WTC11 (cell line): Measurements from ENCODE around the gene CDH1. TPM values are rescaled to one million over a fixed set of nuclear protein-coding genes. Genes with fewer than 3 reads are reported as not detected.

Experiments
- ATAC-seq: fragments of 200-7000 bp; cut with Tn5 transposase; 2 replicates; pipeline ENCODE4 v1.10.0; 2021; ENCODE audit warnings: mild to moderate bottlenecking, moderate library complexity
- CTCF ChIA-PET: fragments of 300-600 bp; sonication (Branson Sonifier 250); formaldehyde crosslinking; loops from one replicate; lab custom pipeline; 2021; ENCODE audit warnings: antibody characterized with exemption; lab: Charles Lee
- POLR2A ChIA-PET: fragments of 350-600 bp; sonication (Branson Sonifier 250); formaldehyde crosslinking; loops from one replicate; lab custom pipeline; 2021; ENCODE audit warnings: antibody characterized with exemption; lab: Charles Lee
- DNase-seq: peaks from one replicate; pipeline ENCODE4 v3.0.0; 2021; ENCODE audit warnings: low spot score
- H3K27ac Mint-ChIP-seq: 2 replicates; pipeline ENCODE4 v1.8.0; 2021; ENCODE audit warnings: mixed read lengths
- H3K27me3 Mint-ChIP-seq: 2 replicates; pipeline ENCODE4 v1.8.0; 2021; ENCODE audit warnings: low read depth, mild to moderate bottlenecking, moderate library complexity, mixed read lengths
- H3K36me3 Mint-ChIP-seq: 2 replicates; pipeline ENCODE4 v1.8.0; 2021; ENCODE audit warnings: mixed read lengths
- H3K4me1 Mint-ChIP-seq: 2 replicates; pipeline ENCODE4 v1.8.0; 2022; ENCODE audit warnings: mixed read lengths
- H3K4me3 Mint-ChIP-seq: 2 replicates; pipeline ENCODE4 v1.8.0; 2021; ENCODE audit warnings: mild to moderate bottlenecking, moderate library complexity, mixed read lengths
- H3K9me3 Mint-ChIP-seq: 2 replicates; pipeline ENCODE4 v1.8.0; 2021; ENCODE audit warnings: mixed read lengths
- ARID4B ChIP-seq: sonication (generic); formaldehyde crosslinking; IDR thresholded peaks from 2 replicates; pipeline ENCODE4 v1.8.0; 2023; ENCODE audit warnings: missing genetic modification reagents, mild to moderate bottlenecking, borderline replicate concordance
- ATF1 ChIP-seq: sonication (generic); formaldehyde crosslinking; IDR thresholded peaks from 2 replicates; pipeline ENCODE4 v1.8.1; 2023; ENCODE audit warnings: mild to moderate bottlenecking, moderate library complexity, missing genetic modification reagents
- CBFB ChIP-seq: sonication (generic); formaldehyde crosslinking; IDR thresholded peaks from 2 replicates; pipeline ENCODE4 v1.8.1; 2022; ENCODE audit warnings: mild to moderate bottlenecking, low read depth, missing genetic modification reagents
- ELF4 ChIP-seq: sonication (generic); formaldehyde crosslinking; IDR thresholded peaks from 2 replicates; pipeline ENCODE4 v1.8.1; 2022; ENCODE audit warnings: low read depth, mild to moderate bottlenecking, moderate library complexity, missing genetic modification reagents
- ERG ChIP-seq: fragments of 250-450 bp; sonication (Bioruptor Pico); IDR thresholded peaks from 2 replicates; pipeline ENCODE4 v1.8.0; 2021; ENCODE audit warnings: mild to moderate bottlenecking
- ESRRA ChIP-seq: sonication (generic); formaldehyde crosslinking; IDR thresholded peaks from 2 replicates; pipeline ENCODE4 v1.8.1; 2022; ENCODE audit warnings: mild to moderate bottlenecking, missing genetic modification reagents, borderline replicate concordance
- FOXK1 ChIP-seq: sonication (generic); formaldehyde crosslinking; IDR thresholded peaks from 2 replicates; pipeline ENCODE4 v1.8.0; 2022; ENCODE audit warnings: mild to moderate bottlenecking, moderate library complexity, missing genetic modification reagents
- FOXP4 ChIP-seq: sonication (generic); formaldehyde crosslinking; IDR thresholded peaks from 2 replicates; pipeline ENCODE4 v1.8.0; 2022; ENCODE audit warnings: mild to moderate bottlenecking, missing genetic modification reagents
- GABPB1 ChIP-seq: sonication (generic); formaldehyde crosslinking; IDR thresholded peaks from 2 replicates; pipeline ENCODE4 v1.8.1; 2023; ENCODE audit warnings: mild to moderate bottlenecking, missing genetic modification reagents
- IRF2 ChIP-seq: sonication (generic); formaldehyde crosslinking; IDR thresholded peaks from 2 replicates; pipeline ENCODE4 v1.8.0; 2022; ENCODE audit warnings: low read depth, missing genetic modification reagents, borderline replicate concordance
- MYBL2 ChIP-seq: sonication (generic); formaldehyde crosslinking; IDR thresholded peaks from 2 replicates; pipeline ENCODE4 v1.8.1; 2023; ENCODE audit warnings: mild to moderate bottlenecking, moderate library complexity, missing genetic modification reagents
- NR3C1 ChIP-seq: sonication (generic); formaldehyde crosslinking; conservative IDR thresholded peaks from 2 replicates; pipeline ENCODE4 v1.8.1; 2023; ENCODE audit warnings: low read depth, mild to moderate bottlenecking, missing genetic modification reagents
- SMAD4 ChIP-seq: sonication (generic); formaldehyde crosslinking; IDR thresholded peaks from 2 replicates; pipeline ENCODE4 v1.8.0; 2022; ENCODE audit warnings: mild to moderate bottlenecking, missing genetic modification reagents
- TCF7 ChIP-seq: sonication (generic); formaldehyde crosslinking; IDR thresholded peaks from 2 replicates; pipeline ENCODE4 v1.8.0; 2022; ENCODE audit warnings: mild to moderate bottlenecking, low read depth, missing genetic modification reagents, moderate library complexity
- USF2 ChIP-seq: sonication (generic); formaldehyde crosslinking; IDR thresholded peaks from 2 replicates; pipeline ENCODE4 v1.8.1; 2023; ENCODE audit warnings: mild to moderate bottlenecking, missing genetic modification reagents, moderate library complexity
- ZBTB43 ChIP-seq: sonication (generic); formaldehyde crosslinking; IDR thresholded peaks from 2 replicates; pipeline ENCODE4 v1.8.1; 2023; ENCODE audit warnings: mild to moderate bottlenecking, missing genetic modification reagents
- ZNF138 ChIP-seq: sonication (generic); formaldehyde crosslinking; conservative IDR thresholded peaks from 2 replicates; pipeline ENCODE4 v1.8.1; 2022; ENCODE audit warnings: mild to moderate bottlenecking, moderate library complexity, missing genetic modification reagents
- ZNF219 ChIP-seq: sonication (generic); formaldehyde crosslinking; IDR thresholded peaks from 2 replicates; pipeline ENCODE4 v1.8.0; 2023; ENCODE audit warnings: missing genetic modification reagents, mild to moderate bottlenecking, borderline replicate concordance
- ZNF232 ChIP-seq: sonication (generic); formaldehyde crosslinking; IDR thresholded peaks from 2 replicates; pipeline ENCODE4 v1.8.0; 2022; ENCODE audit warnings: mild to moderate bottlenecking, missing genetic modification reagents
- ZNF416 ChIP-seq: fragments of 250-450 bp; sonication (Bioruptor Pico); IDR thresholded peaks from 2 replicates; pipeline ENCODE4 v1.9.0; 2021; ENCODE audit warnings: mild to moderate bottlenecking, inconsistent platforms
- ZNF425 ChIP-seq: fragments of 250-450 bp; sonication (Bioruptor Pico); conservative IDR thresholded peaks from 2 replicates; pipeline ENCODE4 v1.9.0; 2021; ENCODE audit warnings: mild to moderate bottlenecking
- total RNA-seq: library from RNA; stranded (reverse); gene quantifications from 3 replicates; pipeline ENCODE4 v1.2.3, GENCODE V29; 2021

CDH1 gene
- total RNA-seq, 1 experiment from 2014 or later: 278 TPM

- TF ChIP-seq ZBTB43 (CRISPR knock-in tag) (peak; percentile 86), GABPB1 (CRISPR knock-in tag) (peak; percentile 68), MYBL2 (CRISPR knock-in tag) (peak; percentile 78), FOXP4 (0 out of 2 replicates have a peak, but pooled peaks have one; percentile 3), ERG (no peak), FOXK1 (CRISPR knock-in tag) (peak; percentile 72), TCF7 (no peak), ZNF232 (CRISPR knock-in tag) (peak; percentile 81; the same call in 1 of the 2 replicates), ATF1 (CRISPR knock-in tag) (0 out of 2 replicates have a peak, but pooled peaks have one; percentile 52), ZNF416 (CRISPR knock-in tag) (0 out of 2 replicates have a peak, but pooled peaks have one; percentile 32), ZNF425 (CRISPR knock-in tag) (no peak), ZNF138 (CRISPR knock-in tag) (no peak)
- TF ChIP-seq, all 79 proteins: peak for 20
These were observed 106.6 kb downstream of the CDH1 start, which contains the start of gene TANGO6 (continued) for GRCh38 chr16:68843482-68844210.

- DNase-seq (no peak), ATAC-seq (no peak; the same call in 1 of the 2 replicates)
- Mint-ChIP-seq H3K4me1 (peaks cover 13% of the 10 kb centered on the region), H3K36me3 (no peaks in the 10 kb centered on the region), H3K4me3 (peak overlapping the region; percentile 72), H3K27me3 (no peaks in the 10 kb centered on the region), H3K27ac (peak overlapping the region; percentile 24; the same call in 1 of the 2 replicates), H3K9me3 (no peaks in the 10 kb centered on the region)
- POLR2A ChIA-PET: interaction anchor here (0.5 kb wide), 1 partner anchor 107 kb away, joined by 3 read pairs; no protein-coding TSS in a partner anchor
- CTCF ChIA-PET: interaction anchor here (0.6 to 1.7 kb wide), 12 partner anchors 50 to 581 kb away, joined by 3 to 9 read pairs (median 4); no protein-coding TSS in a partner anchor
- TF ChIP-seq ZNF219 (CRISPR knock-in tag) (no peak), ERG (no peak), USF2 (CRISPR knock-in tag) (peak; percentile 79), ARID4B (CRISPR knock-in tag) (no peak; the same call in 1 of the 2 replicates), NR3C1 (CRISPR knock-in tag) (no peak), IRF2 (CRISPR knock-in tag) (no peak), ELF4 (CRISPR knock-in tag) (no peak), SMAD4 (CRISPR knock-in tag) (no peak), ESRRA (CRISPR knock-in tag) (no peak), CBFB (CRISPR knock-in tag) (no peak)
These were observed 107.1 kb downstream of the CDH1 start for GRCh38 chr16:68844211-68844564.
